HepG2 (cell line): ENCODE results near the gene IRAK3. TPM values are rescaled to one million over a fixed set of nuclear protein-coding genes. Genes with fewer than 3 reads are reported as not detected.

Experiments used
- ATAC-seq: fragments of 200-7000 bp; cut with Tn5 transposase; 3 replicates; pipeline ENCODE4 v1.9.1; 2020; ENCODE audit warnings: mild to moderate bottlenecking, moderate library complexity
- BruUV-seq: library from RNA; stranded (reverse); fragments of 400-500 nt; replicated peaks from 2 replicates; lab custom pipeline; 2021; lab: Mats Ljungman, UMichigan
- CTCF ChIA-PET: fragments of 300-600 bp; formaldehyde crosslinking; extraction: SDS; loops from one replicate; lab custom pipeline; 2021; ENCODE audit warnings: low total read pairs, inconsistent platforms, low intra/inter-chr PET ratio; lab: Yijun Ruan, JAX
- POLR2A ChIA-PET: fragments of 350-600 bp; sonication (Branson Sonifier 250); formaldehyde crosslinking; loops from one replicate; lab custom pipeline; 2020; ENCODE audit warnings: antibody characterized with exemption, inconsistent platforms; lab: Yijun Ruan, JAX
- DNase-seq: peaks from one replicate; pipeline ENCODE4 v3.0.0-alpha.2; 2015; ENCODE audit warnings: low spot score
- FAIRE-seq: peaks from 3 replicates; lab custom pipeline; 2011; peaks lifted over from hg19 to GRCh38; lab: Jason Lieb, UNC
- H2AFZ ChIP-seq: one replicate; pipeline ENCODE4 v1.6.1; 2011; ENCODE audit warnings: low read length, inconsistent platforms
- H3K27ac ChIP-seq: fragments of 300-600 bp; 3 replicates; pipeline ENCODE4 v1.8.0; 2011; ENCODE audit warnings: mixed run types, mild to moderate bottlenecking, mixed read lengths, low read length, inconsistent platforms; ENCODE audit not compliant: insufficient read depth; ENCODE audit errors: extremely low read length
- H3K27me3 ChIP-seq, 2 experiments: fragments of 200-600 bp in 1 of 2; 2 replicates in 1 of 2; 3 replicates in 1 of 2; pipeline versions ENCODE4 v1.6.0 to v1.8.0; 2011; ENCODE audit warnings: low read length in 2 of 2, mild to moderate bottlenecking in 2 of 2, moderate library complexity in 2 of 2, inconsistent platforms in 1 of 2; ENCODE audit not compliant: insufficient read depth in 2 of 2, control insufficient read depth in 1 of 2
- H3K36me3 ChIP-seq, 2 experiments: fragments of 200-600 bp in 1 of 2; replicated peaks in 1 of 2; 2 replicates in 1 of 2; 3 replicates in 1 of 2; pipeline versions ENCODE4 v1.5.1 to v1.8.0; 2011; ENCODE audit warnings: low read length in 2 of 2, inconsistent platforms in 1 of 2; ENCODE audit not compliant: insufficient read depth in 2 of 2, control insufficient read depth in 1 of 2
- H3K4me1 ChIP-seq: 2 replicates; pipeline ENCODE4 v1.5.1; 2012; ENCODE audit warnings: low read length, inconsistent platforms; ENCODE audit not compliant: insufficient read depth
- H3K4me2 ChIP-seq: 2 replicates; pipeline ENCODE4 v1.6.0; 2011; ENCODE audit warnings: low read depth, low read length, inconsistent platforms
- H3K4me3 ChIP-seq, 3 experiments: fragments of 200-600 bp in 1 of 3; sonication (generic), shearing (Covaris generic) in 1 of 3; replicated peaks in 1 of 3; 2 replicates each; pipeline ENCODE4 v1.5.1; 2011 to 2016; ENCODE audit warnings: low read length in 3 of 3, inconsistent platforms in 2 of 3, low read depth in 2 of 3, mild to moderate bottlenecking in 2 of 3, control low read depth in 1 of 3, mixed read lengths in 1 of 3; ENCODE audit not compliant: insufficient read depth in 1 of 3
- H3K79me2 ChIP-seq: one replicate; pipeline ENCODE4 v1.6.1; 2011; ENCODE audit warnings: low read length, inconsistent platforms; ENCODE audit not compliant: insufficient read depth
- H3K9ac ChIP-seq: 2 replicates; pipeline ENCODE4 v1.6.0; 2011; ENCODE audit warnings: mild to moderate bottlenecking, low read depth, low read length, inconsistent platforms; ENCODE audit not compliant: insufficient read depth
- H3K9me3 ChIP-seq: 2 replicates; pipeline ENCODE4 v1.5.1; 2012; ENCODE audit warnings: mild to moderate bottlenecking, low read length
- H4K20me1 ChIP-seq: 2 replicates; pipeline ENCODE4 v1.6.0; 2011; ENCODE audit warnings: inconsistent platforms, mild to moderate bottlenecking, low read length, moderate library complexity; ENCODE audit not compliant: insufficient read depth
- CEBPB ChIP-seq: IDR thresholded peaks from 2 replicates; pipeline ENCODE4 v1.6.1; 2011; ENCODE audit warnings: low read depth, low read length, improper control_type of control experiment, borderline replicate concordance
- GABPB1 ChIP-seq: IDR thresholded peaks from 2 replicates; pipeline ENCODE4 v1.6.1; 2016; ENCODE audit warnings: mild to moderate bottlenecking, missing genetic modification reagents, moderate library complexity, missing compliant biosample characterization
- HIVEP1 ChIP-seq: sonication (generic); formaldehyde crosslinking; IDR thresholded peaks from 2 replicates; pipeline ENCODE4 v1.4.0; 2020; ENCODE audit warnings: mild to moderate bottlenecking, missing genetic modification reagents
- IRF2 ChIP-seq: IDR thresholded peaks from 2 replicates; pipeline ENCODE4 v1.6.1; 2018; ENCODE audit warnings: missing genetic modification reagents, missing compliant biosample characterization
- ISL2 ChIP-seq: sonication (generic); formaldehyde crosslinking; IDR thresholded peaks from 2 replicates; pipeline ENCODE4 v1.5.0; 2020; ENCODE audit warnings: missing genetic modification reagents
- JUNB ChIP-seq: sonication (generic); formaldehyde crosslinking; IDR thresholded peaks from 2 replicates; pipeline ENCODE4 v1.8.0; 2022; ENCODE audit warnings: missing genetic modification reagents, mild to moderate bottlenecking, borderline replicate concordance
- MEIS2 ChIP-seq: sonication (generic); formaldehyde crosslinking; IDR thresholded peaks from 2 replicates; pipeline ENCODE4 v1.9.0; 2021; ENCODE audit warnings: mild to moderate bottlenecking, missing genetic modification reagents
- MIER2 ChIP-seq: IDR thresholded peaks from 2 replicates; pipeline ENCODE4 v1.6.1; 2016; ENCODE audit warnings: missing biosample characterization, missing genetic modification reagents
- PHF8 ChIP-seq: sonication (generic); formaldehyde crosslinking; IDR thresholded peaks from 2 replicates; pipeline ENCODE4 v1.5.0; 2020; ENCODE audit warnings: missing genetic modification reagents
- PLSCR1 ChIP-seq: sonication (generic); formaldehyde crosslinking; IDR thresholded peaks from 2 replicates; pipeline ENCODE4 v1.5.0; 2020; ENCODE audit warnings: missing genetic modification reagents, mild to moderate bottlenecking, borderline replicate concordance
- SOX5 ChIP-seq: IDR thresholded peaks from 2 replicates; pipeline ENCODE4 v1.6.1; 2016; ENCODE audit warnings: borderline replicate concordance
- SOX6 ChIP-seq, 2 experiments: fragments of 450-650 bp in 1 of 2; sonication (generic) in 1 of 2; formaldehyde crosslinking in 1 of 2; IDR thresholded peaks; 2 replicates each; pipeline versions ENCODE4 v1.4.0 to v1.6.1; 2017 to 2020; ENCODE audit warnings: antibody characterized with exemption in 1 of 2, mild to moderate bottlenecking in 1 of 2, missing genetic modification reagents in 1 of 2
- SP1 ChIP-seq, 2 experiments: fragments of 450-650 bp in 1 of 2; sonication (generic) in 1 of 2; formaldehyde crosslinking in 1 of 2; IDR thresholded peaks; 2 replicates each; pipeline versions ENCODE4 v1.4.0 to v1.6.1; 2016 to 2020; ENCODE audit warnings: missing genetic modification reagents in 1 of 2
- ZFP37 ChIP-seq: sonication (generic); formaldehyde crosslinking; IDR thresholded peaks from 2 replicates; pipeline ENCODE4 v1.4.0; 2020; ENCODE audit warnings: missing genetic modification reagents, borderline replicate concordance
- ZNF598 ChIP-seq: sonication (generic); formaldehyde crosslinking; IDR thresholded peaks from 2 replicates; pipeline ENCODE4 v1.5.1; 2020; ENCODE audit warnings: mild to moderate bottlenecking, missing genetic modification reagents, borderline replicate concordance
- ZNF749 ChIP-seq: sonication (generic); formaldehyde crosslinking; IDR thresholded peaks from 2 replicates; pipeline ENCODE4 v1.8.0; 2022; ENCODE audit warnings: mild to moderate bottlenecking, missing genetic modification reagents, moderate library complexity, borderline replicate concordance
- ZNF777 ChIP-seq: sonication (generic); formaldehyde crosslinking; IDR thresholded peaks from 2 replicates; pipeline ENCODE4 v1.4.0; 2020; ENCODE audit warnings: missing genetic modification reagents
- WGBS: methylation state at CpG from one replicate; pipeline ENCODE4 v1.1.6; 2017; ENCODE audit warnings: low lambda C conversion rate; 5-methylcytosine and 5-hydroxymethylcytosine counted together
- in situ Hi-C: cut with HindIII; loops from 2 replicates; pipeline ENCODE4 v1.10.0; 2017; ENCODE audit warnings: low pct_unique_long_range_greater_than_20kb; ENCODE audit not compliant: extremely low pct_ligation_motif_present
- intact Hi-C: fragments of 100-400 bp; cut with micrococcal nuclease; formaldehyde crosslinking; loops from one replicate; pipeline ENCODE4 v1.10.0; 2022; ENCODE audit not compliant: unreplicated experiment
- polyA plus RNA-seq, 8 experiments: library from polyadenylated mRNA; depleted of rRNA in 3 of 8; stranded (reverse) in 7 of 8; unstranded in 1 of 8; fragments of >200 nt; fragmentation: Illumina TruSeq in 4 of 8; extraction: Trizol in 4 of 8; gene quantifications; 2 replicates each; pipeline versions ENCODE4 v1.2.1 to v1.2.3, GENCODE V29; 2011 to 2016; ENCODE audit warnings: low read depth in 4 of 8, missing spikeins in 1 of 8, mixed read lengths in 1 of 8; ENCODE audit not compliant: insufficient read depth in 1 of 8
- total RNA-seq, 5 experiments: library from RNA; depleted of rRNA; stranded (reverse); fragments of >200 nt; fragmentation: Illumina TruSeq; extraction: Trizol; gene quantifications; 2 replicates each; pipeline ENCODE4 v1.2.3, GENCODE V29; 2016; ENCODE audit warnings: low read depth in 1 of 5

IRAK3 gene
- total and polyA plus RNA-seq, 2 of the 13 experiments (the other 11 are each of a cell fraction or from before 2014, with no cell fraction given), result 0.01 TPM; not detected in 1

- ATAC-seq, result no peak
- Histone ChIP-seq H3K4me2 (no peak overlapping the region), H3K4me1 (peaks cover 5% of the 10 kb centered on the region; the same call in 1 of the 2 replicates), H3K27me3 (peaks cover 0 to 5% of the 10 kb centered on the region in 2 experiments; a peak in 1 of 5 replicates), H3K79me2 (no peaks in the 10 kb centered on the region), H3K9me3 (no peaks in the 10 kb centered on the region), H2AFZ (no peak overlapping the region), H3K27ac (no peak overlapping the region), H4K20me1 (no peaks in the 10 kb centered on the region), H3K9ac (no peak overlapping the region), H3K36me3 (no peaks in the 10 kb centered on the region), H3K4me3 (no peak overlapping the region)
- POLR2A ChIA-PET, result no interaction called here
- no TSS peak for BruUV-seq
- DNase-seq, result no peak
- intact Hi-C loops (no loop called here), in situ Hi-C loops (no loop called here)
- 32% methylated on average over 3 of the region's 3 CpGs for WGBS
- FAIRE-seq, result no peak
- CTCF ChIA-PET, result no interaction called here
- TF ChIP-seq IRF2 (CRISPR knock-in tag), result no peak
- TF ChIP-seq JUNB, result no peak
- peak; percentile 67; the same call in 1 of the 2 replicates for TF ChIP-seq CEBPB
Observed at GRCh38 chr12:66297923-66298322, 108.9 kb downstream of the IRAK3 start.

GRCh38 chr12:66301944-66302826 lies 113.2 kb downstream of the IRAK3 start, which contains the start of gene HELB:
Gene HELB (plus strand): TSS chr12:66302493. CDS start chr12:66302604, 111 bp downstream.
- ATAC-seq, result peak; percentile 99
- 1% methylated on average over 28 of the region's 45 CpGs for WGBS
- ChIA-PET POLR2A (interaction anchor here (0.6 to 1.6 kb wide), 8 partner anchors 8 to 133 kb away, joined by 3 to 17 read pairs (median 3); partner anchors contain the start of gene TMBIM4), CTCF (no interaction called here)
- peak; percentile 96 for DNase-seq
- H3K9me3 ChIP-seq, result no peaks in the 10 kb centered on the region
- no peaks in the 10 kb centered on the region for H4K20me1 ChIP-seq
- H2AFZ ChIP-seq, result peak within 1 kb of the TSS; percentile 91
- H3K4me2 ChIP-seq, result peak within 1 kb of the TSS; percentile 89
- H3K9ac ChIP-seq, result peak within 1 kb of the TSS; percentile 78
- no TSS peak for BruUV-seq
- H3K27me3 ChIP-seq, result 0 out of 5 replicates have a peak, but pooled peaks cover 0 to 5% of the 10 kb centered on the region in 2 experiments
- intact Hi-C loops (no loop called here), in situ Hi-C loops (no loop called here)
- H3K4me3 ChIP-seq, result peak within 1 kb of the TSS; percentile 75 to 89 (median 77)
- no peaks in the 10 kb centered on the region for H3K79me2 ChIP-seq
- H3K4me1 ChIP-seq, result peaks cover 25% of the 10 kb centered on the region
- H3K36me3 ChIP-seq, result no peaks in the 10 kb centered on the region
- peak within 1 kb of the TSS; percentile 65 for H3K27ac ChIP-seq
- peak; percentile 96 for FAIRE-seq
- TF ChIP-seq SP1 (IDR thresholded peaks at IDR 0.05), result no peak
- TF ChIP-seq SP1 (CRISPR knock-in tag; IDR thresholded peaks at IDR 0.05), result peak; percentile 85
- 0 out of 2 replicates have a peak, but pooled peaks have one; percentile 44 for TF ChIP-seq ISL2 (CRISPR knock-in tag)
- TF ChIP-seq SOX6 (IDR thresholded peaks at IDR 0.05), result no peak
- TF ChIP-seq SOX6 (CRISPR knock-in tag; IDR thresholded peaks at IDR 0.05), result peak; percentile 36; the same call in 1 of the 2 replicates
- TF ChIP-seq ZNF598 (CRISPR knock-in tag), result peak; percentile 69; the same call in 1 of the 2 replicates
- peak; percentile 80 for TF ChIP-seq HIVEP1 (CRISPR knock-in tag)
- peak; percentile 43; the same call in 1 of the 2 replicates for TF ChIP-seq MEIS2
- 0 out of 2 replicates have a peak, but pooled peaks have one; percentile 14 for TF ChIP-seq MIER2
- no peak for TF ChIP-seq PLSCR1 (CRISPR knock-in tag)
- peak; percentile 87 for TF ChIP-seq ZNF777 (CRISPR knock-in tag)
- TF ChIP-seq ZFP37 (CRISPR knock-in tag), result 0 out of 2 replicates have a peak, but pooled peaks have one; percentile 38
- peak; percentile 80 for TF ChIP-seq GABPB1 (CRISPR knock-in tag)
- TF ChIP-seq SOX5, result peak; percentile 37; the same call in 1 of the 2 replicates
- no peak for TF ChIP-seq ZNF749 (CRISPR knock-in tag)
- TF ChIP-seq PHF8 (CRISPR knock-in tag), result peak; percentile 83
